Effector memory CD8-positive, alpha-beta T cell (primary cell): Measurements from ENCODE around the gene SEMA6A.
"Not testable (repeated sequence)": the region's sequence is repeated elsewhere in the genome, so short reads cannot be mapped to it uniquely, and the experiment has no call there.

ENCODE experiments used
- ATAC-seq: fragments of 150-1000 bp; cut with Tn5 transposase; replicated peaks from 2 replicates; pipeline ENCODE4 v1.10.0; 2021; ENCODE audit warnings: mild to moderate bottlenecking, moderate library complexity
- DNase-seq, 3 experiments: peaks; one replicate each; pipeline ENCODE4 v3.0.0; 2021
- H3K27ac Mint-ChIP-seq, 2 donors: one replicate each; pipeline ENCODE4 v1.8.0; 2022; ENCODE audit warnings: mild to moderate bottlenecking in 2 of 2, mixed read lengths in 2 of 2, moderate library complexity in 2 of 2
- H3K27me3 Mint-ChIP-seq, 2 donors: one replicate each; pipeline ENCODE4 v1.8.0; 2022; ENCODE audit warnings: mixed read lengths in 2 of 2
- H3K36me3 Mint-ChIP-seq: one replicate; pipeline ENCODE4 v1.8.0; 2022; ENCODE audit warnings: mild to moderate bottlenecking, moderate library complexity, mixed read lengths; ENCODE audit not compliant: insufficient read depth
- H3K4me1 Mint-ChIP-seq, 2 donors: one replicate each; pipeline ENCODE4 v1.8.0; 2022; ENCODE audit warnings: low read depth in 2 of 2, mixed read lengths in 2 of 2
- H3K4me3 Mint-ChIP-seq, 2 donors: one replicate each; pipeline ENCODE4 v1.8.0; 2022; ENCODE audit warnings: mild to moderate bottlenecking in 2 of 2, mixed read lengths in 2 of 2, moderate library complexity in 2 of 2
- H3K9me3 Mint-ChIP-seq, 2 donors: one replicate each; pipeline ENCODE4 v1.8.0; 2022; ENCODE audit warnings: mixed read lengths in 2 of 2

Gene SEMA6A

DNA sequence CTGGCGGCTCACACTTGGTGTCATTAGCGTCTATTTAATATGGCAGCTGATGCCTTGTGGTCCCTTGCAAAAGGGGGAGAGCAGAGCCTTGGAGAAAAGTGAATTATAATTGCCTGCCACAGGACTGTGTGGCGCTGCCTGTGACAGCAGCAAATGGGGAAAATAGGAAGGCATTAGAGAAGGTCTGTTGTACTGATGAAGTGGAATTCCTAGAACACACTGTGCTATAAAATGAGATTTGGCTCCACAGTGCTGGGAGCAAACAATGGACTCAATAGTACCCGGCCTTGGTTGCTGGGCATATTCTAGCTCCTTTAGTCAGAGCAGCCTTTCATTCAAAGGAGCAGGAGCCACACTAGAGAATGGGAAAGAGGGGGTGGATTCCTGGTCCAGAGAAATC, 21.3 kb downstream of the SEMA6A start:
- no peaks in the 10 kb centered on the region for H3K27me3 Mint-ChIP-seq
- ATAC-seq (no peak), DNase-seq (no peak)
- no peak overlapping the region for H3K4me3 Mint-ChIP-seq
- H3K27ac Mint-ChIP-seq, result no peak overlapping the region
- no peaks in the 10 kb centered on the region for H3K4me1 Mint-ChIP-seq
- H3K9me3 Mint-ChIP-seq, result no peaks in the 10 kb centered on the region
- H3K36me3 Mint-ChIP-seq, result no peaks in the 10 kb centered on the region

DNA sequence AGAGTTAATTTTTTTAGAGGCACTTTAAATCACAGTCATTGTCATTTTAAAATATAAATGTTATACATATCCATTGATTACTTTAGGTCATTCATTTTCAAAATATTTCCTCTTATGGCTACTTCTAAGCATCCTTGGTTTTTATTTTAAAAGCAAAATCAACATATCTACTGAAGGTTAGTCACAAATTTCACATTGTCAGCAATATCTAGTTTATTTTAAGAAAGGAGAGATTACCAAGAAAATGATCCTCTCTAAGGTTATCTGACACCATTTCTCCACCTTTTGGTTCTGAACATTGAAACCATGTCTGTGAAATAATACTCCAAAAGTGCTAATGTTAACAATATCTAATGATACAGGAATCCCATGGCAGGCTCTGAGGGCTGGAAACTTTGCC, 24.5 kb downstream of the SEMA6A start:
- DNase-seq, result no peak
- H3K9me3 Mint-ChIP-seq, result peaks cover 0 to 9% of the 10 kb centered on the region in 2 donors
- H3K27ac Mint-ChIP-seq, result no peak overlapping the region
- no peaks in the 10 kb centered on the region for H3K27me3 Mint-ChIP-seq
- no peaks in the 10 kb centered on the region for H3K36me3 Mint-ChIP-seq
- no peaks in the 10 kb centered on the region for H3K4me1 Mint-ChIP-seq
- no peak overlapping the region for H3K4me3 Mint-ChIP-seq
- ATAC-seq, result no peak

DNA sequence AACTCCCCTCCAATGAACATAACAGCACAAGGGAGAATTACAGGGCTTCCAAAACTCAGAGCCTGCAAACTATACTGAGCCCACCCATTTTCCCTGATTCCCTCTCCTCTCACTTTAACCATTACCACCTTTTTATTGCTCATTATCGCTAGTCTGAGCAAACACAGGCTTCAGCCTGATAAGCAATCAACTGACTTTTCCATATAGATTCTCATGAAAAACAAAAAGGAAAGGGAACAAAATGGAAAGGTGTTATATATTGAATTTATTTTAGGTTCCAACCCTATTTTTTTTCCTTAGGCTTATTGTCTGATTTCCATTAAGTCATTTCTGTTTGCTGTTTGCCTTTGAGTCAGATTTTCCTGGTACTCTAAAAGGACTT, 27.9 kb downstream of the SEMA6A start:
- H3K4me1 Mint-ChIP-seq, result no peaks in the 10 kb centered on the region
- ATAC-seq, result no peak
- DNase-seq, result no peak
- no peak overlapping the region for H3K4me3 Mint-ChIP-seq
- no peak overlapping the region for H3K27ac Mint-ChIP-seq
- peaks cover 4 to 14% of the 10 kb centered on the region in 2 donors for H3K9me3 Mint-ChIP-seq
- H3K36me3 Mint-ChIP-seq, result no peaks in the 10 kb centered on the region
- peaks cover 0 to 14% of the 10 kb centered on the region in 2 donors for H3K27me3 Mint-ChIP-seq

DNA sequence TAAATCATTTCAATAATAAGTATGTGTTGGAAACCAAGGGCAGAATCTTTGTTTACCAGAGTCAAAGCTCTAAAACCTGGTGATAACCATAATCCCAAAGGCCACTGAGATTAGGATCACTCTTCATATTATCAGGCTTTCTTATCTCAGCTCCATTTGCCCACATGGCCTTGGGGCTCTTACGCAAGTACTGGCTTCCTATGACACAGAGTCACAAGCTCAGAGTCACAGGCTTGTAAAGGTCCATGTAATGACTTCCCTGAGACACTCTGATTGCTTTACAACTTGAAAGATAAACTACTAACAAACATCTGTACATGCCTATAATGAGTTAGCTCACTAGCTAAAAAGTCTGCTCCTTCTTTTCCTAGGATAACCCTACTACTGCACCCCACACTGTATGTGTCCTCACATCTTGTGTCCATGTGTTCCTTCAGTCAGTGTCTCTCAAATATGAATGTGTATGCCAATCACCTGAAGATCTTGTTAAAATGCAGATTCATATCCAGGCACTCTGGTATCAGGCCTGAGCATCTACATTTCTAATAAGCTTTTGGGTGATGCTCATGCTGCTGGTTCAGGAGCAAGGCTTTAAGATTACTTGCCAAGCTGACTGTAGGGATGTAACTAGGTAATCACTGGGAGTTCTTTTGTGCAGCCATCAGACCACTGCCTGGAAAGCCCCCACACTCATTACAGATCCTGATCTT, 28.4 kb downstream of the SEMA6A start:
- H3K4me3 Mint-ChIP-seq, result no peak overlapping the region
- no peak for DNase-seq
- peaks cover 4 to 14% of the 10 kb centered on the region in 2 donors for H3K9me3 Mint-ChIP-seq
- ATAC-seq, result no peak
- no peak overlapping the region for H3K27ac Mint-ChIP-seq
- no peaks in the 10 kb centered on the region for H3K4me1 Mint-ChIP-seq
- peaks cover 0 to 14% of the 10 kb centered on the region in 2 donors for H3K27me3 Mint-ChIP-seq
- H3K36me3 Mint-ChIP-seq, result no peaks in the 10 kb centered on the region

DNA sequence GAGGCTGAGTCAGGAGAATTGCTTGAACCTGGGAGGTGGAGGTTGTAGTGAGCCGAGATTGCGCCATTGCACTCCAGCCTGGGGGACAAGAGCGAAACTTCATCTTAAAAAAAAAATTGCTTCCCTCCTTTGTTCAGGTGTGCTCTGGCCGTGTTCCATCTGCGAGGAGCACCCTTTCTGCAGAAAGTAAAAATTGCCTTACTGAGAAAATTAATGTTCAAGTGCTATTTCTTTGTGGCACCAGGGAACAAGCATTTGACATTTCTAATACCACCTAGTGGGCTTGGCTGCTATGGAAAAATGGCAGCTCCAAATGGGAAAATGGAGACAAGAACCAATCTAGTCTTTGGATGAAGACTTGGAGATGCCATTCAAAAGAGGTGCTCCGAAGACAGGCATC, 29.2 kb downstream of the SEMA6A start:
- H3K9me3 Mint-ChIP-seq, result peaks cover 7 to 14% of the 10 kb centered on the region in 2 donors
- not testable (repeated sequence) for H3K36me3 Mint-ChIP-seq, H3K4me3 Mint-ChIP-seq, ATAC-seq, H3K4me1 Mint-ChIP-seq, H3K27ac Mint-ChIP-seq, DNase-seq
- peaks cover 0 to 14% of the 10 kb centered on the region in 2 donors for H3K27me3 Mint-ChIP-seq

DNA sequence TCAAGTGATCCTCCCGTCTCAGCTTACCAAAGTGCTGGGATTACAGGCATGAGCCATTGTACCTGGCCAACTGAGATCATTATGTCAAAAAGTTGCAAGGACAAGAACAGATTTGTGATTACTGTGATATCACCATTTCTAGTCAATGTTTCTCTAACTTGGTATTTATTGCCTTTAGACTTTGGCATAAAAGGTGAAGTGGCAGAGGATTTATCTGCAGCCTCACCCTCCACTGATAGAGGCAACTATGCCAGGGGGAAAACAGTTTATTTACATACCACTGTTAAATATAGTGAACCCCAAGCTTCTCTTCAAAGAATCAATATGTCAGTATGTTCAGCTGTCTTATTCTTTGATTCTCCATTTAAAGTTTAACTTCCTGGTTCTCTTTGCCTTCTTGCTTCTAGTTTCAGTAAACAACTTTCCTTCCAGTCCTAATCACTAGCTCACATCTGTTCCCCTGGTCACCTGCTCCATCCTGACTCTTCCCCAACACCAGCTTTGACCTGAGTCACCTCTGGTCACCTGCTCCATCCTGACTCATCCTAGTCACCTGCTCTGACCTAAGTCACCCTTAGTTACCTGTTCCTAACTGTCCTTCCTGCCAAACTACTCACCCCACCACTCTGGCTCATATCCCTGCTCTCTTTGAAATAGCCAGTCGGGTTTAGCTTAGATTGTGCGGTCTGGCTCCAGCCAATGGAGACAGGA, 29.9 kb downstream of the SEMA6A start:
- H3K27me3 Mint-ChIP-seq, result peaks cover 0 to 14% of the 10 kb centered on the region in 2 donors
- no peaks in the 10 kb centered on the region for H3K36me3 Mint-ChIP-seq
- no peak for ATAC-seq
- H3K4me3 Mint-ChIP-seq, result no peak overlapping the region
- H3K9me3 Mint-ChIP-seq, result peaks cover 7 to 14% of the 10 kb centered on the region in 2 donors
- DNase-seq, result no peak
- no peaks in the 10 kb centered on the region for H3K4me1 Mint-ChIP-seq
- H3K27ac Mint-ChIP-seq, result no peak overlapping the region

DNA sequence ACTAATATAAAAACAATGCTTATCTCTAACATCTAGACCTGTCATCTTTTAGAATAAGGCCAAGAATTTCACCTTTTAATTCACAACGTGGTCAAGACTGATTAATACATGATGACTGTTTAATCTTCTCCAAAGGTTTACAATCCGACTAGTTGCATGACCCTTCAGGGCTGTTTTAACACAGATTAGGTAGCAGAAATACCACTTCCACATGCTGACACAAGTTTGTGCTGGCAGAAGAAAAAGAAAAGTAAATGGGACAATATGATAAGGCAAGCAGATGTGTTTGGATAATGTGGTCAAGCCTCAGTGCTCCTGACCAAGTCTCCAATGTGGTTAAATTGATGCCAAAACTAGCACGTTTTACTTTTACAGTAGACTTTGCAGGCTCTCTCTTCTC, 31.1 kb downstream of the SEMA6A start:
- Mint-ChIP-seq H3K36me3 (no peaks in the 10 kb centered on the region), H3K27ac (no peak overlapping the region), H3K27me3 (peaks cover 0 to 14% of the 10 kb centered on the region in 2 donors), H3K4me3 (no peak overlapping the region), H3K4me1 (no peaks in the 10 kb centered on the region), H3K9me3 (peaks cover 7 to 14% of the 10 kb centered on the region in 2 donors)
- ATAC-seq, result no peak
- DNase-seq, result no peak

DNA sequence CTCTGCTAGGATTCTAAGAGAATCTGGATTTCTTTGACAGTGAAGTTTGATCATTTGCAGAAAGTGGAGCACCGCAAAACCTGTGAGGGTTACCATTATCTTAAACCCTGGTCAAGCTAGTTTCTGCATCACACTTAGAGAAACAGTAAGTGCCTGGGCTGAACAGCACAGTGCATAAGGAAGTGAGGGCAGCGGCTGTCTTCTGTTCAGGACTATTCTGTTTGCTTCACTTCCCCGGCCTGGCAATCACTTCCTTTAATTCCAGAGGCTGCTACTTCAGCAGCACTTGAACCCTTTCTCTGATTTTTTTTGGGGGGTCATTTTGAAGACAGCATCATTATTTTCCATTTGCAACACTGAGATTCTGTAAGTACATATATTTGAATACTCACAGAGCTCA, 32.0 kb downstream of the SEMA6A start:
- Mint-ChIP-seq H3K9me3 (peaks cover 7 to 14% of the 10 kb centered on the region in 2 donors), H3K27ac (no peak overlapping the region), H3K4me1 (no peaks in the 10 kb centered on the region), H3K36me3 (no peaks in the 10 kb centered on the region), H3K27me3 (peaks cover 0 to 14% of the 10 kb centered on the region in 2 donors), H3K4me3 (no peak overlapping the region)
- ATAC-seq (no peak), DNase-seq (no peak)

DNA sequence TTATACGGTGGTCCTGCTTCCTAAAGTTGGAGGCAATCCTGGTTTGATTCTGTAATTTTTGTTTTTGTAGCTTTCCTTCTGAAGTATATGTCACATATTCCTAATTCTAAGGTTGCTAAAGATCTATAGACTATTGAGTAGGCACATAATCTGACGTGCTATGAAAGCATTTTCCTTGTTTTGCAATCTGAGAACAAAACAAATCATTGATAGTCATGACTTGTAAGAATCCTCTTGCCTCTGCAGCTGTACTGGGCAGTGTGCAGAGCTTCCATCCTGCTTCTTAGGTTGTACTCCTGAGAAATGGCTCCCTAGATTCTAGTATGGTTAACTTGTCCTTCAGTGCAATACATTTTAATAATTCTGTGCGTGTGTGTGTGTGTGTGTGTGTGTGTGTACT, 35.4 kb downstream of the SEMA6A start:
- ATAC-seq (no peak), DNase-seq (no peak)
- H3K36me3 Mint-ChIP-seq, result no peaks in the 10 kb centered on the region
- no peak overlapping the region for H3K27ac Mint-ChIP-seq
- peaks cover 0 to 4% of the 10 kb centered on the region in 2 donors for H3K9me3 Mint-ChIP-seq
- H3K27me3 Mint-ChIP-seq, result peaks cover 0 to 14% of the 10 kb centered on the region in 2 donors
- no peak overlapping the region for H3K4me3 Mint-ChIP-seq
- no peaks in the 10 kb centered on the region for H3K4me1 Mint-ChIP-seq

DNA sequence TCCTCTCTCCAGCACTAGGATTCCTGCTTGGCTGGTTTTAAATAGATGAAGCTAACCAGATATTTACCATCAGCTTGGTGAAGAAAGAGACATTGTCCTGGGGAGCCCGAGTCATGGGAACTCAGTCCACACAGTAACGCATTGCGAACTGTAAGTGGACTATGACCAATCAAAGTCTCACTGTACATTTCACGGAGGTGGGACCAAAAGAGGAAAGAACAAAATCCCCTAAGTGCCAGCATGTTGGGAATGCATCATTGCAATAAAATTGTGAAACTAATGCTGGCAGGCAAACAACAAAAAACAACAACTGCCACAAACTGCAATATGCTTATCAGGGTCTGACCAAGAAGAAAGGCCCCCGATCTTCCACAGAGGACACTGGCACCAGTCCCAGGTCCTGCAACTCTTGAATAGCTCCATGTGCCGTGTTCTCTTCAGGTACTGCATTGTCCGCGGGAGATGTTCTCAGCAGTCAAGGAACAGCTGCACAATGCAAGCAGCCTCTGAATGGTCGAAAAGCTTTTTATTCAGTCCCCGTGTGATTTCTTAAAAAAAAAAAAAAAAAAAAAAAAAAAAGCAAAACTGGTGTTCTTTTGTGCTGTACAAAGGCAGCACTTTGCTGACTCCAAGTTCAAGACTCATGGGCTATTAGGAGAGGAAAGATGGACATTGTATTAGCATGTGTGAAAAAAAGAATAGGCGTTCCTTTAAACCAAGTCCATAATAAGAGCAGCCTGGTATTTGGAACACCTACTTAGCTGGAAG, 38.1 kb downstream of the SEMA6A start:
- DNase-seq (no peak), ATAC-seq (no peak)
- Mint-ChIP-seq H3K4me3 (no peak overlapping the region), H3K36me3 (no peaks in the 10 kb centered on the region), H3K4me1 (no peaks in the 10 kb centered on the region), H3K27me3 (no peaks in the 10 kb centered on the region), H3K9me3 (peaks cover 0 to 2% of the 10 kb centered on the region in 2 donors), H3K27ac (no peak overlapping the region)

DNA sequence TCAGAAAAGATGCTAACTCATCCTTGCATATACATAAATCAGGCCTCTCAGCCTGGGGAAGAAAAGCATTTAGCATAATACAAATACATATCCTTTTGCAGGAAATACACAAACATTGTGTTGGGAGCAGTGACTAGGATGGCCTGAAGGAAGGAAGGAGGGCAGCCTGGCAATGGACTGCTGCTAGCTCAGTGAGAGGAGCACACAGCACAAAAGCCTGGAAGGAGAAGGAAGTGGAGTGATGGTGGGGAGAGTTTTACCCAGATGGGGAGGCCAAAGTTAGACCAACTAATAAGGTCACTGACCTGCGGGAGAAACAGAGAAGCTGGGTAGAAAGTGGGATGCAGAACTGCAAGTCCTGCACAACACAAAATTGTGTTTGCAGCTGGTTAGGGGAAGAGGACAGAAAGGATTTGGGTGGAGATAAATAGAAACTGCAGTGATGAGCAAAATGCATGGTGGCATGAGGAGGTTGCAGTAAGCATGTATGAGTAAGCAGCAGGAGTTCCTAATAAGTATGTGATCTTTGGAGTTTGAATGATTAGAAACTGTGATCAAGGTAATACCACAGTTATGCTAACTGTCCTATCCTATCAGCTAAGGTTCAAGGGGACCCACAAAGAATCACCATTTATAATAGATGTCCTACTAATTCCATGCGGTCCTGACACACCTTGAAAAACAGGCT, 39.5 kb downstream of the SEMA6A start:
- Mint-ChIP-seq H3K27me3 (no peaks in the 10 kb centered on the region), H3K36me3 (no peaks in the 10 kb centered on the region), H3K9me3 (no peaks in the 10 kb centered on the region), H3K4me3 (no peak overlapping the region), H3K4me1 (no peaks in the 10 kb centered on the region), H3K27ac (no peak overlapping the region)
- ATAC-seq (no peak), DNase-seq (no peak)

DNA sequence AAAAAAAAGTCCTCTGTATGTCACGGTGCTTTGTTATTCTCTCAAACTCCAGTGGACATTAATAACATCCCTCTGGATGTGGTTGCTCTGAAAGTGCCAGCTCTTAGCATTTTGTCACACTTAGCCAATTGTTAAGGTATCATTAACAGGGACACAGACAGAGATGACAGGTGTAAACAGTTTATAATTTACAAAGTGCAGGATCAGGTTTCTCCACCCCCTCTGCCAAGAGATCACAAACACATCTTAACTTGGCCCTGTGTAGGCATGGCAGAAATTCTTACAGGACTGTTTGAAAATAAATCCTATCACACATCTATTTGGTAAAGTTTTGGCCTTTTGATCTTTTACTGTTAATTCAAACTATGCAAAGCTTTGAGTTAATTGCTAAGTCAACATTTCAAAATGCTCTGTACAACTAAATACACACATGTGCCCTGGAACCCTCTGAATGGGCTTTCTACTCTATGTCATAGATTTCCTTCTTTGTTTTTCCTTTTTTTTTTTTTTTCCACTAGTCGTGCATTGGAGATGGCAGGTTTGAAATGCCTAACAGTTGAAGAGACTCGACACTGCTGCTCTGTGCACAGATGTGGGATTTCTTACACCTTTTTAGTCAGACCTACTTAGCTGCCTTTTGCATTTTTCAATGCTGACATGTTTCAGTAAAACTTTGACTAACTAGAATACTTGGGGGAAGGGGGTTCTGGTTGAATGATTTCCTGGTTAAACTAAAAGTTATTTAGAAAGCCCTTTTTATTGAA, 41.7 kb downstream of the SEMA6A start:
- H3K27ac Mint-ChIP-seq, result no peak overlapping the region
- H3K4me1 Mint-ChIP-seq, result no peaks in the 10 kb centered on the region
- no peak overlapping the region for H3K4me3 Mint-ChIP-seq
- no peaks in the 10 kb centered on the region for H3K36me3 Mint-ChIP-seq
- H3K27me3 Mint-ChIP-seq, result no peaks in the 10 kb centered on the region
- H3K9me3 Mint-ChIP-seq, result no peaks in the 10 kb centered on the region
- no peak for ATAC-seq
- no peak for DNase-seq

DNA sequence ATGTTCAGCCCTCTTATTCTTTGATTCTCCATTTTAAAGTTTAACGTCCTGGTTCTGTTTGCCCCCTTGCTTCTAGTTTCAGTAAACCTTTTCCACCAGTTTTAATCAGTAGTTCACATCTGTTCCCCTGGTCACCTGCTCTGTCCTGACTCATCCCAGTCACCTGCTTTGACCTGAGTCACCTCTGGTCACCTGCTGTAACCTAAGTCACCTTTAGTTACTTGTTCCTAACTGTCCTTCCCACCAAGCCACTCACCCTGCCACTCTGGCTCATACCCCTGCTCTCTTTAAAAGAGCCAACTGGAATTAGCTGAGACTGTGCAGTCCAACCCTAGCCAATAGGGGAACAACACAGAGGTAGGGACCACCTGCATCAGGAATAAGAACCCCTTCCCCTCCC, 43.0 kb downstream of the SEMA6A start:
- DNase-seq, result no peak
- H3K9me3 Mint-ChIP-seq, result no peaks in the 10 kb centered on the region
- no peaks in the 10 kb centered on the region for H3K27me3 Mint-ChIP-seq
- ATAC-seq, result no peak
- H3K4me1 Mint-ChIP-seq, result no peaks in the 10 kb centered on the region
- H3K36me3 Mint-ChIP-seq, result no peaks in the 10 kb centered on the region
- no peak overlapping the region for H3K4me3 Mint-ChIP-seq
- no peak overlapping the region for H3K27ac Mint-ChIP-seq
